ENCODE data around the gene FRA10AC1. TPM values are rescaled to one million over a fixed set of nuclear protein-coding genes. Genes with fewer than 3 reads are reported as not detected.

FRA10AC1 gene
- total and polyA plus RNA-seq, 2 of the 13 experiments (the other 11 are each of a cell fraction or from before 2014, with no cell fraction given): 5.3 to 7.4 TPM

- TF ChIP-seq ZNF800 (CRISPR knock-in tag; IDR thresholded peaks at IDR 0.05) (peak; percentile 72; the same call in 1 of the 2 replicates), DNMT1 (CRISPR knock-in tag; IDR thresholded peaks at IDR 0.05) (0 out of 2 replicates have a peak, but pooled peaks have one; percentile 77), RXRA (CRISPR knock-in tag; IDR thresholded peaks at IDR 0.05) (peak; percentile 83), PAX8 (CRISPR knock-in tag; IDR thresholded peaks at IDR 0.05; ENCODE audit: borderline replicate concordance) (0 out of 2 replicates have a peak, but pooled peaks have one; percentile 35), ZNF138 (CRISPR knock-in tag; IDR thresholded peaks at IDR 0.05; ENCODE audit: low read depth) (peak; percentile 96), ZFP91 (CRISPR knock-in tag; IDR thresholded peaks at IDR 0.05; ENCODE audit: borderline replicate concordance) (peak; percentile 95), ZNF607 (CRISPR knock-in tag; IDR thresholded peaks at IDR 0.05; ENCODE audit: borderline replicate concordance) (peak; percentile 56; the same call in 1 of the 2 replicates), RBM39 (IDR thresholded peaks at IDR 0.05; ENCODE audit: low read depth, low read length, poor library complexity, severe bottlenecking) (peak; percentile 92), ZNF253 (CRISPR knock-in tag; IDR thresholded peaks at IDR 0.05; ENCODE audit: borderline replicate concordance) (no peak), ZIK1 (CRISPR knock-in tag; IDR thresholded peaks at IDR 0.05; ENCODE audit: borderline replicate concordance, low read depth) (peak; percentile 66; the same call in 1 of the 2 replicates), HMG20B (CRISPR knock-in tag; conservative IDR thresholded peaks at IDR 0.05) (peak; percentile 58; the same call in 1 of the 2 replicates), IRX3 (CRISPR knock-in tag; IDR thresholded peaks at IDR 0.05; ENCODE audit: borderline replicate concordance, low read depth) (0 out of 2 replicates have a peak, but pooled peaks have one; percentile 19), CBX5 (CRISPR knock-in tag; IDR thresholded peaks at IDR 0.05; ENCODE audit: borderline replicate concordance) (peak; percentile 98; the same call in 1 of the 2 replicates), AHR (CRISPR knock-in tag; IDR thresholded peaks at IDR 0.05) (peak; percentile 67; the same call in 1 of the 2 replicates), CHCHD3 (CRISPR knock-in tag; IDR thresholded peaks at IDR 0.05) (no peak), GMEB2 (CRISPR knock-in tag; IDR thresholded peaks at IDR 0.05; ENCODE audit: low read depth) (no peak), ARNTL (CRISPR knock-in tag; IDR thresholded peaks at IDR 0.05) (peak; percentile 57; the same call in 1 of the 2 replicates), E2F5 (CRISPR knock-in tag; conservative IDR thresholded peaks at IDR 0.05) (no peak), THYN1 (CRISPR knock-in tag; IDR thresholded peaks at IDR 0.05; ENCODE audit: borderline replicate concordance, low read depth) (no peak), HDAC6 (IDR thresholded peaks at IDR 0.05; ENCODE audit: low read depth, low read length) (no peak), ZNF761 (CRISPR knock-in tag; conservative IDR thresholded peaks at IDR 0.05) (peak; percentile 88), FOXO1 (CRISPR knock-in tag; IDR thresholded peaks at IDR 0.05) (peak; percentile 81)
These were observed at the start of gene FRA10AC1 (continued) for GRCh38 chr10:93702210-93703001.

All from HepG2 (cell line).